ENCODE results near the gene EPB41L1. TPM values are rescaled to one million over a fixed set of nuclear protein-coding genes. Genes with fewer than 3 reads are reported as not detected.

EPB41L1 gene
- total RNA-seq, 1 donor from 2014 or later, result 30.6 TPM

- no peak overlapping the region for H3K4me3 Mint-ChIP-seq
- H3K27ac Mint-ChIP-seq (ENCODE audit: unreplicated experiment), result no peak overlapping the region
- no peak for DNase-seq (ENCODE audit: low read depth, low spot score)
- H3K27me3 Mint-ChIP-seq (ENCODE audit: low read depth), result peaks cover 3% of the 10 kb centered on the region
- no peaks in the 10 kb centered on the region for H3K9me3 Mint-ChIP-seq
- H3K4me1 Mint-ChIP-seq, result peaks cover 2% of the 10 kb centered on the region
- TF ChIP-seq, protein P1, sequence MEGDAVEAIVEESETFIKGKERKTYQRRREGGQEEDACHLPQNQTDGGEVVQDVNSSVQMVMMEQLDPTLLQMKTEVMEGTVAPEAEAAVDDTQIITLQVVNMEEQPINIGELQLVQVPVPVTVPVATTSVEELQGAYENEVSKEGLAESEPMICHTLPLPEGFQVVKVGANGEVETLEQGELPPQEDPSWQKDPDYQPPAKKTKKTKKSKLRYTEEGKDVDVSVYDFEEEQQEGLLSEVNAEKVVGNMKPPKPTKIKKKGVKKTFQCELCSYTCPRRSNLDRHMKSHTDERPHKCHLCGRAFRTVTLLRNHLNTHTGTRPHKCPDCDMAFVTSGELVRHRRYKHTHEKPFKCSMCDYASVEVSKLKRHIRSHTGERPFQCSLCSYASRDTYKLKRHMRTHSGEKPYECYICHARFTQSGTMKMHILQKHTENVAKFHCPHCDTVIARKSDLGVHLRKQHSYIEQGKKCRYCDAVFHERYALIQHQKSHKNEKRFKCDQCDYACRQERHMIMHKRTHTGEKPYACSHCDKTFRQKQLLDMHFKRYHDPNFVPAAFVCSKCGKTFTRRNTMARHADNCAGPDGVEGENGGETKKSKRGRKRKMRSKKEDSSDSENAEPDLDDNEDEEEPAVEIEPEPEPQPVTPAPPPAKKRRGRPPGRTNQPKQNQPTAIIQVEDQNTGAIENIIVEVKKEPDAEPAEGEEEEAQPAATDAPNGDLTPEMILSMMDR (conservative IDR thresholded peaks at IDR 0.05), result no peak
- H3K36me3 Mint-ChIP-seq (ENCODE audit: low read depth), result no peaks in the 10 kb centered on the region
These were observed 35.0 kb upstream of the EPB41L1 start for GRCh38 chr20:36119537-36119936.

DNA sequence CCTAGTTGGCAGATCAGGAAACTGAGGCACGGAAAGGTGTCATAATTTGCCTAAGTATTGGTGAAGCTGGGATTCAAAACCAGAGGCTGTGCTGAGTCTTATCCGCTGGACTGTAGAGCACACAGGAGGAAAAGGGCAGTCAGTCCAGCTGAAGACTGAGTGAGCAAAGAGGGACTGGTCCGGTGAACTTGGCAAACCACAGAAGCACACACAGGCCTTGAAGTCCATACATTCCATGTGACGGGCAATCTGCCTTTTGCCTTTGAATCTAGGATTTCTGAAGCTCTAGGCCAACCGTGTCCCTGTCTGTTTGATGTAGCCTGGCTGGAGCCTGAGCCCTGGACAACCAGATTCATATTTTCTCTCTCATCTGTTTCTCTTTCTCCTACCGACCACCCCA is 34.3 kb upstream of the EPB41L1 start:
- H3K9me3 Mint-ChIP-seq, result no peaks in the 10 kb centered on the region
- DNase-seq (ENCODE audit: low read depth, low spot score), result no peak
- no peaks in the 10 kb centered on the region for H3K4me1 Mint-ChIP-seq
- no peaks in the 10 kb centered on the region for H3K36me3 Mint-ChIP-seq (ENCODE audit: low read depth)
- peaks cover 3% of the 10 kb centered on the region for H3K27me3 Mint-ChIP-seq (ENCODE audit: low read depth)
- no peak overlapping the region for H3K4me3 Mint-ChIP-seq
- TF ChIP-seq, protein P1 (conservative IDR thresholded peaks at IDR 0.05), result no peak
- no peak overlapping the region for H3K27ac Mint-ChIP-seq (ENCODE audit: unreplicated experiment)

DNA sequence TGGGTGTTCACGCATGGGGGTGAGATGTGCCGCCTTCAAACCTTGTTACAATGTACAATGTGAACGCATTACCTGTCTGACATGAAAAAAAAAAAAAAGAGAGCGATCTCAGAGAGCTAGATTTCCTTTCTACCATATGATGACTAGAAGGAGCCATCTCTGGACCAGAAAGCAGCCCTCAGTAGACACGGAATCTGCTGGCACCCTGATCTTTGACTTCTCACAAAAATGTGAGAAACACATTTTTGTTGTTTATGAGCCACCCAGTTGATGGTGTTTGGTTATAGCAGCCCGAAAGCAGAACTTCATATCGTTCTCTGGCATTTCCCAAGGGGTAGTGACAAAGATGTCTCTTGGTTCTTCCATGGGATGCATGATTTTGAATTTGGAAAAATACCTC is 33.5 kb upstream of the EPB41L1 start:
- Mint-ChIP-seq H3K27ac (ENCODE audit: unreplicated experiment) (no peak overlapping the region), H3K4me3 (no peak overlapping the region), H3K27me3 (ENCODE audit: low read depth) (peaks cover 3% of the 10 kb centered on the region), H3K4me1 (no peaks in the 10 kb centered on the region), H3K36me3 (ENCODE audit: low read depth) (no peaks in the 10 kb centered on the region), H3K9me3 (no peaks in the 10 kb centered on the region)
- TF ChIP-seq, protein P1 (conservative IDR thresholded peaks at IDR 0.05), result no peak
- DNase-seq (ENCODE audit: low read depth, low spot score), result no peak

DNA sequence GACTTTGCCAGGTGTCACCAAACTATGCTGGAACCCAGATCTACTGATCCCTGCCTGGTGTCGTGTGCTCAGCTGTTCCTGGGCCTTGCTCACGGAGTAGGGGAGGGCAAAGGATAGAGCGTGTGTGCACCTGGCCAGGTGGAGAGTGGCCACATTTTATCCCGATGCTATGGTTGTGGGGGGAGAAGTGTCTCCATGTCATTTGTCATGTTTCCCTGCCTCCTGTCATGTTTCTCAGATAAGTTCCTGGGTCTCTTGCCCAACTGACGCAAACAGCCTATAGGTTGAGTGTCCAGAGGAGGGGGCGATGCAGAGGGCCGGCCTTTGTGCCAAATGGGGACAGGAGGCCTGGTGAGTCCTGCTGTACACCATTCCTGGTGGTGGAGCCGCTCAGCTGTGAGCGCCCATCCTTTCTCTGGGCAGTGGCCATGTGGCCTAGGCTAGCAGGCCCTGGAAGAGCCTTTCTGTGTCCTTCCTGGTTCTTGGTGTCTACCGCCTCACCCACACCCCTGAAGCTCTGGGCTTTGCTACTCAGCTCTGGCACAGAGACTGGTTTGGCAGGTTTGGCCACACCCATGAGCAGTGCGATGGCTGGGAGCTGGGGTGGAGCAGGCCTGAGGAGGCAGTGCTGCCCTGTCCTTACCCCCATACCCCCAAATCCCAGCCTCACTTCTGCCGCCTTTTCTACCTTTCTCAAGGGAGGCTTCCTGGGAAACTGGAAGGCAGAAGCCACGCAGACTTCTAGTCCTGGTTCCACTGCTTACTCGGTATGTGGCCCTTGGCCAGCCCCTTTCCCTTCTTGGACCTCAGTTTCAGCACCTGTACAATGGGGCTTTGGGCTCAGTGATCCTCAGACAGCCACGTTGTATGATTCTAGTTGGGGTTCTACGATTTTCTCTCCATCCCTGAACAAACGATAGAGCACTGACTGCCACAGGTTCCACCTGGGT is 32.3 kb upstream of the EPB41L1 start:
- Mint-ChIP-seq H3K27ac (ENCODE audit: unreplicated experiment) (no peak overlapping the region), H3K4me3 (no peak overlapping the region), H3K4me1 (no peaks in the 10 kb centered on the region), H3K36me3 (ENCODE audit: low read depth) (no peaks in the 10 kb centered on the region), H3K27me3 (ENCODE audit: low read depth) (peaks cover 3% of the 10 kb centered on the region), H3K9me3 (no peaks in the 10 kb centered on the region)
- DNase-seq (ENCODE audit: low read depth, low spot score), result no peak
- TF ChIP-seq, protein P1 (conservative IDR thresholded peaks at IDR 0.05), result no peak

GRCh38 chr20:36122931-36123288 is 31.6 kb upstream of the EPB41L1 start:
- TF ChIP-seq, protein P1 (conservative IDR thresholded peaks at IDR 0.05), result no peak
- Mint-ChIP-seq H3K27me3 (ENCODE audit: low read depth) (peaks cover 3% of the 10 kb centered on the region), H3K4me1 (peaks cover 5% of the 10 kb centered on the region), H3K4me3 (no peak overlapping the region), H3K27ac (ENCODE audit: unreplicated experiment) (no peak overlapping the region), H3K36me3 (ENCODE audit: low read depth) (no peaks in the 10 kb centered on the region), H3K9me3 (no peaks in the 10 kb centered on the region)
- no peak for DNase-seq (ENCODE audit: low read depth, low spot score)
